Kidney (tissue), 14 donors: ENCODE results near the gene ASAP3. TPM values are rescaled to one million over a fixed set of nuclear protein-coding genes. Genes with fewer than 3 reads are reported as not detected.
A peak's percentile ranks its signal among the peaks of the same experiment; 100 is the strongest.

Experiments used
- DNase-seq, 5 donors: peaks; one replicate each; pipeline ENCODE4 v3.0.0-alpha.2; 2013 to 2020
- FAIRE-seq: peaks from 2 replicates; lab custom pipeline; 2012; peaks lifted over from hg19 to GRCh38; lab: Jason Lieb, UNC
- H3K27ac ChIP-seq, 2 donors: one replicate each; pipeline ENCODE4 v1.7.0; 2013; ENCODE audit warnings: low read depth in 2 of 2, low read length in 2 of 2, inconsistent platforms in 1 of 2
- H3K27me3 ChIP-seq: one replicate; pipeline ENCODE4 v1.7.1; 2013; ENCODE audit warnings: low read length, inconsistent platforms; ENCODE audit not compliant: control insufficient read depth, insufficient read depth
- H3K36me3 ChIP-seq, 3 donors: one replicate each; pipeline versions ENCODE4 v1.7.0 to v1.7.1; 2013; ENCODE audit warnings: low read length in 3 of 3, control low read depth in 1 of 3, inconsistent platforms in 1 of 3; ENCODE audit not compliant: insufficient read depth in 3 of 3, control insufficient read depth in 2 of 3
- H3K4me1 ChIP-seq, 3 donors: one replicate each; pipeline versions ENCODE4 v1.7.0 to v1.7.1; 2013; ENCODE audit warnings: low read length in 3 of 3, inconsistent platforms in 1 of 3, low read depth in 1 of 3; ENCODE audit not compliant: control insufficient read depth in 2 of 3, insufficient read depth in 2 of 3
- H3K4me3 ChIP-seq, 3 donors: one replicate each; pipeline versions ENCODE4 v1.7.0 to v1.8.1; 2013; ENCODE audit warnings: low read length in 3 of 3, control low read depth in 1 of 3, inconsistent platforms in 1 of 3
- H3K9ac ChIP-seq, 3 donors: one replicate each; pipeline versions ENCODE4 v1.7.0 to v1.7.1; 2013; ENCODE audit warnings: low read length in 3 of 3, control low read depth in 1 of 3, inconsistent platforms in 1 of 3
- H3K9me3 ChIP-seq, 3 donors: one replicate each; pipeline versions ENCODE4 v1.7.0 to v1.7.1; 2013; ENCODE audit warnings: low read length in 3 of 3, control low read depth in 1 of 3, inconsistent platforms in 1 of 3; ENCODE audit not compliant: control insufficient read depth in 2 of 3, insufficient read depth in 1 of 3
- intact Hi-C: fragments of 100-400 bp; cut with DNase I; formaldehyde crosslinking; loops from one replicate; pipeline ENCODE4 v1.11.1; 2022
- polyA plus RNA-seq: library from polyadenylated mRNA; stranded (reverse); fragments of 350-450 nt; fragmentation: Illumina TruSeq; extraction: RNeasy Lipid Tissue Mini Kit (QIAGEN cat#74804); gene quantifications from one replicate; pipeline ENCODE4 v1.2.3, GENCODE V29; 2014; ENCODE audit warnings: low read depth, low replicate concordance; ENCODE audit not compliant: insufficient read depth
- total RNA-seq: library from RNA; stranded (reverse); fragmentation: NEBNext Ultra II Directional; extraction: Animal tissue kit (Norgen Biotek cat#: 25700); gene quantifications from one replicate; pipeline ENCODE4 v1.2.1, GENCODE V29; 2021
- TF ChIP-seq, protein P1 (sequence below): IDR thresholded peaks from 3 replicates; pipeline ENCODE4 v1.5.1; 2012; ENCODE audit warnings: mild to moderate bottlenecking, moderate library complexity, borderline replicate concordance; ENCODE audit not compliant: insufficient read depth; ENCODE audit errors: extremely low read depth
- donor health status: control.
- donor health status: control.
- donor health status: control.
- donor health status: control.
- donor health status: control.
- donor health status: DM: yes; HTN: yes; CAD: no.
- donor health status: Normal renal cell carcinoma (clear cell type).

ASAP3 gene
- total and polyA plus RNA-seq, 2 donors from 2014 or later: 29.9 to 37.8 TPM

DNA sequence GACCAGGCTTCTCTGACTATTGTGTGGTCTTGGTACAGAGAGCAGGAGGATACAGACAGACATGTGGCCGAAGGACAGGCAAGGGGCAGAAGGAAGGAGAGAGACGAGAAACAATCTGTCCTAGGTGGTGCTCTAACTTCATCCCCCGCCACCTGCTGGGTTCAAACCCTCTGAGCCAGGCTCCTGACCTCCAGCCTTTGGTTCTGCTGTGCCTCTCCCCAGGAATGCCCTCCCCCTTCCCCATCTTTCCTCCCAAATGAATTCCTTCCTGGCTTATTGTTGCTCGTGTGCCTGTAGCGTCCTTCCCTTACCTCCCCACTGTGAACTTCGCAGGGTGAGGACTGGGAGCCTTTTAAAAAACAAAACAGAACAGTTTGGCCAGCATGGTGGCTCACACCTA is 64.8 kb downstream of the ASAP3 start:
- Histone ChIP-seq H3K4me1 (peaks cover 5 to 26% (median 22%) of the 10 kb centered on the region in 3 donors), H3K9ac (no peak overlapping the region), H3K4me3 (no peak overlapping the region), H3K36me3 (peaks cover 0 to 19% (median 0%) of the 10 kb centered on the region in 3 donors), H3K27ac (no peak overlapping the region), H3K9me3 (no peaks in the 10 kb centered on the region), H3K27me3 (no peaks in the 10 kb centered on the region)
- FAIRE-seq (no peak), DNase-seq (peak in 1 of 5 donors; percentile 22)
- TF ChIP-seq, protein P1, sequence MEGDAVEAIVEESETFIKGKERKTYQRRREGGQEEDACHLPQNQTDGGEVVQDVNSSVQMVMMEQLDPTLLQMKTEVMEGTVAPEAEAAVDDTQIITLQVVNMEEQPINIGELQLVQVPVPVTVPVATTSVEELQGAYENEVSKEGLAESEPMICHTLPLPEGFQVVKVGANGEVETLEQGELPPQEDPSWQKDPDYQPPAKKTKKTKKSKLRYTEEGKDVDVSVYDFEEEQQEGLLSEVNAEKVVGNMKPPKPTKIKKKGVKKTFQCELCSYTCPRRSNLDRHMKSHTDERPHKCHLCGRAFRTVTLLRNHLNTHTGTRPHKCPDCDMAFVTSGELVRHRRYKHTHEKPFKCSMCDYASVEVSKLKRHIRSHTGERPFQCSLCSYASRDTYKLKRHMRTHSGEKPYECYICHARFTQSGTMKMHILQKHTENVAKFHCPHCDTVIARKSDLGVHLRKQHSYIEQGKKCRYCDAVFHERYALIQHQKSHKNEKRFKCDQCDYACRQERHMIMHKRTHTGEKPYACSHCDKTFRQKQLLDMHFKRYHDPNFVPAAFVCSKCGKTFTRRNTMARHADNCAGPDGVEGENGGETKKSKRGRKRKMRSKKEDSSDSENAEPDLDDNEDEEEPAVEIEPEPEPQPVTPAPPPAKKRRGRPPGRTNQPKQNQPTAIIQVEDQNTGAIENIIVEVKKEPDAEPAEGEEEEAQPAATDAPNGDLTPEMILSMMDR: no peak
- intact Hi-C loops: no loop called here

GRCh38 chr1:23417570-23417969 is 66.4 kb downstream of the ASAP3 start:
- H3K36me3 ChIP-seq: peaks cover 0 to 19% (median 0%) of the 10 kb centered on the region in 3 donors
- H3K27ac ChIP-seq: no peak overlapping the region
- intact Hi-C loops: no loop called here
- H3K9me3 ChIP-seq: no peaks in the 10 kb centered on the region
- no peak overlapping the region for H3K4me3 ChIP-seq
- no peaks in the 10 kb centered on the region for H3K27me3 ChIP-seq
- DNase-seq: peak in 1 of 5 donors; percentile 28
- peaks cover 5 to 19% (median 13%) of the 10 kb centered on the region in 3 donors for H3K4me1 ChIP-seq
- TF ChIP-seq, protein P1: no peak
- H3K9ac ChIP-seq: no peak overlapping the region
- FAIRE-seq: no peak

DNA sequence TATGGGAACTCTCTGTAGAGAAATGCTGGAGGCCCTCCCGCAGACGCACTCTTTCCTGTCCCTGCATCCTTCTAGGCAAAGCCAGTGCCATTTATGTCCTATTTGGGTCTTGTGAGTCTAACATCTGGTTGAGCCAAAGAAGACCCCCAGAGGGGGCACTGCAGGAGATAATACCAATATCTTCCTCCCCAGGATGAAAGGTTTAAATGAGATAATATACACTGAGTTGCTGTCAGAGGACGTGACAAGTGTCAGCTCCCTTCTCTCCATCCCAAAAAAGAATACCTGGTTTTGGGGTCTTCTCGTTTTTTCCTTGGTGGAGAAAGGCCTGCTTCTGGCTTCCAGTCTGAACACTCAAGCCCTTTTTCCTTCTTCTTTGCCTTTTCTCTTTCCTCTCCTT is 67.0 kb downstream of the ASAP3 start:
- FAIRE-seq: no peak

More for the DNA sequence above, 67.0 kb downstream of the ASAP3 start:
- Histone ChIP-seq H3K9me3 (no peaks in the 10 kb centered on the region), H3K4me3 (no peak overlapping the region), H3K4me1 (peaks cover 3 to 15% (median 7%) of the 10 kb centered on the region in 3 donors), H3K27me3 (no peaks in the 10 kb centered on the region), H3K27ac (no peak overlapping the region), H3K9ac (no peak overlapping the region), H3K36me3 (peaks cover 0 to 19% (median 0%) of the 10 kb centered on the region in 3 donors)
- no peak for DNase-seq
- TF ChIP-seq, protein P1: no peak
- intact Hi-C loops: no loop called here
